ENCODE measurements around the gene LINC01488.

Gene LINC01488

DNA sequence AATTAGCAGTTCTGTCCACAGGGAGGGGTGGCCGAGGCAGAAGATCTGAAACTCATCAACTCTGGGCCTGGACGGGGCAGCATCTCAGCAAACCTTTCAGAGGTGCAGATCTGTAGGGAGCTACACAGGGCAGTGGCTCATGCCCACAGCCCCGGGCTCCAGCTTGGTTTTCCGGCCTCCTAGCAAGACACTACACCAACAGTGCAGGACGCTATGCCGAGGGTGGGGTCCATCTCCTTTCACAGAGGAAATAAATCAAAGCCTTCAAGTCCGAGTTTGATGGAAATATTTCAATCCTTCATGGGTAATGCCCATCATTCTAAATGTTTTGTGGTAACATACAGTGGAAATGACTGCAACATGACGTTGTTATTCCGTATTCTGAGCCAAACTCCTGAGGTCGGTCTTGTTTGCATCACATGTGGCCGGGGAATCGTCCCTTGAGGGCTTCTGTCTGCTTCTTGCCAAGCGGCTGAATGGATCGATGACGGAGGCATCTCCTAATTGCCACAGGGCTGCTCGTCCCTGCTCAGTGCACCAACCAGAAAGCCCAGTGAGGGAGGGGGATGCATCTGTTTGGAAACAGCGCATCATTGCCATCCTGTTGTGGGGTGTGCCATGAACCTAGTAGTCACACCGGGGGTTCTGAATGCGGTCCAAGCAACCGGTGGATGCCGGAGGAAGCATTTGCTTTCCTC lies 30.0 kb downstream of the LINC01488 start:
- no peak for DNase-seq

DNA sequence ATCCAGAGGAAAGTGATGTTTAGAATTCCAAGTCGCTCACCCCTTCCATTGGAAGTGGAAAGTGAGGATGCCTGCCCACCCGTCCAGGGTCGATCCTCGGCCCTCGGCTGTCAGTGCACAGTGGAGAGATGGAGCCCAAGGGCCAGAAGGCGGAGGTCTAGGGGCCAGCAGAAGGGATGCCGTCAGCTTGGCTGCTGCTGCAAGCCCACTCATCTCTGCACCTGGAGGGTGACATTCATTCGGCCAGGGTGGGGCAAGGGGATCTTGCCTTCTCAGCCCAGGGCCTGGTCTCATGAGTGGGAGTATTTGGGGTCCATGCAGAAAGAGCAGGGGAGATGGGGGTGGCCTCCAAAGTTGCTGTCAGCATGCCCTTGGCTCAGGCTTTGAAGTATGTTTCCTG lies 30.7 kb downstream of the LINC01488 start:
- DNase-seq: no peak

DNA sequence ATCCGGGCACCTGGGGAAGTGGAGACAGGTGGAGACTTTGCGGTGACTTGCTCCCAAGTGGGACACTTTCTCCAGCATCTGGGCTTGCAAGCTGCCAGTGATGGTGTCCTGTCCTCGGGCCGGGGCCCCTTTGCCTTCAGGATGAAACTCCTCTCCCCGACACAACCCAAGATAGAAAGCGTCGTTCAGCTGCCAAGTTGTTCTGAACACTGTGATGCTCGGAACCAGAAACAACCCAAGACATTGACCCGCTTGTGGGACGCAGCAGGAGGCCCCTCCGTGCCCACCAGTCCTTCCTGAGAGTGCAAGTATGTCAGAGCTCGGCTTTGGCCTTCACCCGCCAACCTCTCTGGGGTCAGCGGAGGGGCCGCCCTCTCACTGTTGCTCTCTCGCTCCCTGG lies 31.3 kb downstream of the LINC01488 start:
- DNase-seq: no peak

DNA sequence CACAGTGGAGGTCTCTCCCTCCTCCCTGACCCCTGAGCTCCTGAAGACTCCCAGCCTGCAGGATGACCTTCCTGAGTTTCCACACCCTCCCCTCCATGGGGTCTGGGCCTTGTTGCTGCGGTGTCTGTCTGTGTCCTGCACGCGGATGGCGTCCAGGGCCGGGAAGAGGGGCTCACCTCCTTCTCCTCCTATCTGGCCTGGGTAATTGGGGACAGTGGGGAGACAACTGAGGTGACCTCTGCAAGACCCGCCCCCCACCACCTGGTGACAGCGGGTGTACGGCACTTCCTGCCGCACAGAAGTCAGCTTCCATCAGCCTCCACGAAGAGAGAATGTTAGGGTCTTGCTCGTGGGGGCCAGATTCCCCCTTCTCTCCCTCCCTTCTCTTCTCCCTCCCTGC lies 31.7 kb downstream of the LINC01488 start:
- no peak for DNase-seq

DNA sequence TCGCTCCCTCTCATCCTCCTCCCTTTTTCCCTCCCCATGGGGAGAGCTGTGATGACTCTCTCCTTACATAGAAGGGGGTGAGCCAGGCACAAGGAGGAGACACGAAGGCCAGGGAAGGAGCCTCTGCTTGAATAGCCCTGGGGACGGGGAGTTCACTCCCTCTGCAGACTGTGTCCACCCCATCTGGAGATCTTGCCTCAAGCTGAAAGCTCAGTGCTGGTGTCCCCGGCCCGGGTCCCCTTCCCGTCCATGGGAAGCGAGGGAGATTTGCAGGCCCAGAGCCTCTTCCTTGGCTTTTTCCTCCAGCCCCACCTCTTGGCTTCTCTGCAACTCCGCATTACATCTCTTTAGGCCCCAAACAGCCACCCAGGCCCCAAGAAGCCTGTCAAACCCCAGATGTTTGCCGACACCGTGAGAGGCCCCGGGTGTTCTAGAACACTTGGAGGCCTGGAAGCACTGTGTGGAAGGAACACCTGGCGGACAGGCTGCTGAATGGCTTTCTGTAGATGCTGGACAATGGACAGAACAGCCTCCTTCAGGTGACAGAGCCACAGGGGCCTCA lies 32.3 kb downstream of the LINC01488 start:
- no peak for DNase-seq

DNA sequence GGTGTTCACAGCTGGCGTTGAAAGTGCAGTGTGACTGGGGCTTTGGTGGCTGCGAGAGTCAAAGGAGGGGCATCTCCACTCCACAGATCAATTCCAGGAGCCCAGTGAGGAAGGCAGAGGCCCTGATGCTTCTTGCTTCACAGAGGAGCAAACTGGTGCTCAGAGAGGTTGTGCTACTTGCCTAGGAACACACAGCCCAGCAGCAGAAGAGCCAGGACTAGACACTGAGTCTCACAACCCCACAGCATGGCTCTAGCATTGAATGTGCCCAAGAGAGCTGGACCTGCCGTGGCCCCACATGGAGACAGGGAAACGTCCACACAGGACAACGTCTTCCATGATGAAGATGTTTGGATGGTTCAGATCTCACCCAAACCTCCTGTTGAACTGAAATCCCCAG lies 33.3 kb downstream of the LINC01488 start:
- no peak for DNase-seq

DNA sequence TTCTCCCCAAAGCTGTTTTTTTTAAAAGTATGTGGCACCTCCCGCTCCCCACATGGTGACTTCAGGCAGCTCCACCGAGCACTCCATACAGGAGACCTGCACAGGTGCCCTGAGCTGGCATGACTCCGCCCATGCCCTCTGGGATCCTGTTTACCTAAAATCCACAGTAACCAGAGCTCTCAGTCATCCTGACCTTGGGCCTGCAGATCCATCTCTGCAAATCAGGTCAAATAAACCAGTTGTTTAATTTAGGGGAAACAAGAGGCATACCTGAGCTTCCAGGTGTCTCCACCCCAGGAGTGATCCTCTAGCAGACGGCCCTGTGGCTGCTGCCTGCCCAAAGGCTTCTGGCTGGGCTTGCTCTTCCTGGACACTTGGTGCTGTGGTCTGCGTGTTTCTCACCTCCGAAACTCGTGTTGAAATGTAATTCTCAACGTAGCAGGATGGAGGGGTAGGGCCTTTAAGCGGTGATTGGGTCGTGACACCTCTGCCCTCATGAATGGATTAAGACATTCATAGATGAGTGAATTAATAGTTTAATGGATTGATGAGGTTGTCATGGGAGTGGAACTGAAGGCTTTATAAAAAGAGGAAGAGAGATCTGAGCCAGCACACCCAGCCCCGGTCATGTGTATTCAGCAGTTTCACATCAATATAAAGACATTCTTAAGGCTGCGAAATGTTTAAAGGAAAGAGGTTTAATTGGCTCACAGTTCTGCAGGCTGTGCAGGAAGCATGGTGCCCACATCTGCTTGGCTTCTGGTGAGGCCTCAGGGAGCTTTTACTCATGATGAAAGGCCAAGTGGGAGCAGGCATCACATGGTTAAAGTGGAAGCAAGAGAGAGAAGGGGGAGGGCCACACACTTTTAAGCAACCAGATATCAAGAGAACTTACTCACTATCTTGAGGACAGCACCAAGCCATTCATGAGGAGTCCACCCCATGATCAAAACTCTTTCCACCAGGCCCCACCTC lies 34.1 kb downstream of the LINC01488 start:
- DNase-seq: no peak

DNA sequence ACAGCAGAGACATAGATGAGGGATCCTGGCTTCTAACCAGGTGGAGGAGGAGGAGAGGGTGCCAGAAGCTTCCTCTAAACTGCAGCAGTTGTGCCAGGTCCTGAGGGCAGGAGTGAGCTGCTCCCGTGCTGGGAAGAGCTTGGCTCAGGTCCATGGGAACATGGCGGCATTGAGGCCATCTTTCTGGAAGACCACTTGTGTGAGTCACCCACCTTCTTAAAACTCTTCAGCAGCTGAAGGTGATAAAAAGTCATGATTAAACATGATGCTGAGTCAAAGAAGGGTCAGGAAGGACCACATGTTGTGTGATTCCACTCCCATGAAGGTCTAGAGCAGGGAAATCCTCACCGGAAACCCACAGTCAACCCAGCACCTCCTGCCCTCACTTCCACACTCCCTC lies 35.1 kb downstream of the LINC01488 start:
- no peak for DNase-seq

DNA sequence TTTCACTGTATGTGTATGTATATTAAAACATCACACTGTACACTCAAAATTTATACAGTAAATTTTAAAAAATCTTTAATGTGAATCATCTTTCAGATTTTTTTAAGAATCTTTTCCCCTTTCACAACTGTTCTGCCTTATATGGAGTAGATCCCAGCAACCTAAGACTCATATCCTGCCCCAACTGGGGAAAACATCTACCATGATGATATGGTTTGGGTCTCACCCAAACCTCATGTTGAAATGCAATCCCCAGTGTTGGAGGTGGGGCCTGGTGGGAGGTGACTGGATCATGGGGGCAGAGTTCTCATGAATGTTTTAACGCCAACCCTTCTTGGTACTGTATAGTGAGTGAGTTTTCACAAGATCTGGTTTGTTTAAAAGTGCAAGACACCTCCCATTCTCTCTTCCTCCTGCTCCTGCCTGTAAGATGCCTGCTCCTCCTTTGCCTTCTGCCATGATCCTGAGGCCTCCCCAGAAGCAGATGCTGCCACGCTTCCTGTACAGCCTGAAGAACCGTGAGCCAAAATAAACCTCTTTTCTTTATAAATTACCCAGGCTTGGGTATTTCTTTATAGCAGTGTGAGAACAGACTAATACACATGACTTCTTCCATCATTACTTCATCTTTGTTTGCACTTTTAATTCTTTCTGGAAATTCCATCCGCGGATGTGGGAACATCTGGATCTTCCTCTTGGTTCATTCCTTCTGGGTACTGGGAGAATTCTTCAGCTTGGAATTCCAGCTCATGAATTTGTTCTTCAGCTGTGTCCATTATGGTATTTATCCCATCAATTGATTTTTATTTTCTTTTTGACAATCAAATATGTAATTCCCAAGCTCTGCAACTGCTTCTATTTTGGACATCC lies 36.9 kb downstream of the LINC01488 start:
- DNase-seq: no peak

DNA sequence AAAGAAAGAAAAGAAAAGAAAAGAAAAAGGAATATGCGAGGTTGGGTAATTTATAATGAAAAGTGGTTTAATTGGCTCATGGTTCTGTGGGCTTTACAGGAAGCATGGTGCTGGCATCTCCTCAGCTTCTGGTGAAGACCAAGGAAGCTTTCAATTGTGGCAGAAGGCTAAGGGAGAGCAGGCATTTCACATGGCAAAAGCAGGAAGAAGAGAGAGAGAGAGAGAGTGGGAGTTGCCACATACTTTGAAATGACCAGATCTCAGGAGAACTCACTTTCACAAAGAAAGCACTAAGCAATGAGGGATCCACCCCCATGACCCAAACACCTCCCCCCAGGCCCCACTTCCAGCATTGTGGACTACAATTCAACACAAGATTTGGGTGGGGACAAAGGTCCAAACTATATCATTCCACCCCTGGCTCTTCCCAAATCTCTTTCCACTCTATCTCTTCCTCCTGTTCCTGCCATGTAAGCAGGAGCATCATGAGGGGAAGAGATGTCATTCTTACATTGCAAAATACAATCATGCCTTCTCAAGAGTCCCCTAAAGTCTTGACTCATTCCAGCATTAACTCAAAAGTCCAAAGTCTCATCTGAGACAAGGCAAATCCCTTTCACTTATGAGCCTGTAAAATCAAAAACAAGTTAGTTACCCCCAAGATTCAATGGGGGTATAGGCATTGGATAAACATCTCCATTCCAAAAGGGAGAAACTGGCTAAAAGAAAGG lies 38.9 kb downstream of the LINC01488 start:
- no peak for DNase-seq

DNA sequence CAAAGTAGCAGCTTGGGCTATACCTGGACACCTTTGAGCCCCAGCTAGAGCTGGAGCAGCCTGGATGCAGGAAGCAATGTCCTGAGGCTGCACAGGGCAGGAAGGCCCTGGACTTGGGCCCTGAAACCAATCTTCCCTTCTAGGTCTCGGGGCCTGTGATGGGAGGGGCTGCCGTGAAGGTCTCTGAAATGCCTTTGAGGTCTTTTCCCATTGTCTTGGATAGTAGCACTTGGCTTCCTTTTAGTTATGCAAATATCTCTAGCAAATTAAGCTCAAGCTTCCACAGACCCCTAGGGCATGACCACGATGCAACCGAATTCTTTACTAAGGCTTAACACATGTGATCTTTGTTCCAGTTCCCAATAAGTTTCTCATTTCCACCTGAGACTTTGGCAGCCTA lies 40.0 kb downstream of the LINC01488 start:
- peak; percentile 40 to 48 for DNase-seq

DNA sequence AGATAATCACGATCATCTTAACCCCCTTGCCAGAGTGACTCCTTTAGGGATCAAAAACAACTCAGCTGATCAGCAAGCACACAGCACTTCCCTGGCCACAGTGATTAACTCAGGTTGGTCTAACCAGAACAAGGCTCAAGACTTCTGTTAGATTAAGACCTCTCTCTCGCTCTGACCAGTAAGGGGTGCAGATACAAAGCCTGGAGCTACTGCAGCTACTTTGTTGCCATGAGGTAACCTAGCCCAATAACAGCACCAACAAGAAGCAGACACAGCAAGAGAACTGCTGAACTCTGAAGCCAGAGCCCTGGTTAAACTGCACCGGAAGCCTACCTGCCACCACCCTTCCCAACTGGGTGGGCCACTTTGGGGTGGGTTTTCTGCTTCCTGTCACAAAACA lies 42.0 kb downstream of the LINC01488 start:
- DNase-seq: no peak

DNA sequence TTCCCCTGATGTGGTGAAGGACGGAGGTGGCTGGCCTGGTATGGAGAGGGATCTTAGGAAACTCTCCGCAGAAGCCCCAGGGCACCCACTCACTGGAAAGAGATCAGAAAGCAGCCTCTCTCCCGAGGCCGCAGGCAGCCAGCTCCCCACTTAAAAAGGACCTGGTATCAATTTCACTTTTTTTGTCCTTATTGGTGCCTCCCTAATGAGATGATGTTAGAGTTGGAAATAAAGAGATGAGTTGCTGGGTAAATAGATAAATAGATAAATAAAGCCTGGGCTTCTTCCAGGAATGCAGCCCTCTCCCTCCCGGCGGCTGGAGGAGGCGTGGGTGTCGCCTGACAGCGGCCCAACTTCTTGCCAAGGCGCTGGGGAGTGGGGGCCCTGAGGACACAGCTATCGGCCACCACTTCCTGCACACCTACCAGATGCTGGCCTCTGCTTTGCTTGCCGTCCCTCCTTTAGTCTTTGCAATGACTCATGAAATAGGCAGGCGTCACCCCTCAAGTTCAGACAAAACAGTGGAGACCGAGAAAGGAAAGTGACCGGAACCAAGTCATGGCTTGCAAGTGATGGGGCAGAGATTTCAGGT lies 42.9 kb downstream of the LINC01488 start:
- no peak for DNase-seq

DNA sequence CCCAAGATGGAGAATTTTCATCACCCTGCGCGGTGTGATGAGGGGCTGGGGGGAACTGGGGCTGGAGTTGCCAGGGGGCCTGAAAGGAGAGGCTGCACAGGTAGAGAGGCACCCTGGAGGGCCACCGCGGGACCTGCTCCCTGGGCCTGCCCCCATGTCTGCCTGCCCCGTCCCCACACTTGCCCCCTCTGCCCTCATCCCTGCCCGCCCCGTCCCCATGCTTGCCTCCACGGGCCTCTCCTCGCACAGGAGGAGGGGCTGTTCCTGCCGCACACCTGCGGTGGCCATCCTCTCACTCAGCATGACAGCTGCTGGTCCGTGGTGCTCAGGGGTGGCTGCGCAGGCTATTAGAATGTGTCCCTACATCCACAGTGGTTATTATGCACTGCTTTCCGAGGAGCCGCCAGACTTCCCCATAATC lies 43.5 kb downstream of the LINC01488 start:
- no peak for DNase-seq

DNA sequence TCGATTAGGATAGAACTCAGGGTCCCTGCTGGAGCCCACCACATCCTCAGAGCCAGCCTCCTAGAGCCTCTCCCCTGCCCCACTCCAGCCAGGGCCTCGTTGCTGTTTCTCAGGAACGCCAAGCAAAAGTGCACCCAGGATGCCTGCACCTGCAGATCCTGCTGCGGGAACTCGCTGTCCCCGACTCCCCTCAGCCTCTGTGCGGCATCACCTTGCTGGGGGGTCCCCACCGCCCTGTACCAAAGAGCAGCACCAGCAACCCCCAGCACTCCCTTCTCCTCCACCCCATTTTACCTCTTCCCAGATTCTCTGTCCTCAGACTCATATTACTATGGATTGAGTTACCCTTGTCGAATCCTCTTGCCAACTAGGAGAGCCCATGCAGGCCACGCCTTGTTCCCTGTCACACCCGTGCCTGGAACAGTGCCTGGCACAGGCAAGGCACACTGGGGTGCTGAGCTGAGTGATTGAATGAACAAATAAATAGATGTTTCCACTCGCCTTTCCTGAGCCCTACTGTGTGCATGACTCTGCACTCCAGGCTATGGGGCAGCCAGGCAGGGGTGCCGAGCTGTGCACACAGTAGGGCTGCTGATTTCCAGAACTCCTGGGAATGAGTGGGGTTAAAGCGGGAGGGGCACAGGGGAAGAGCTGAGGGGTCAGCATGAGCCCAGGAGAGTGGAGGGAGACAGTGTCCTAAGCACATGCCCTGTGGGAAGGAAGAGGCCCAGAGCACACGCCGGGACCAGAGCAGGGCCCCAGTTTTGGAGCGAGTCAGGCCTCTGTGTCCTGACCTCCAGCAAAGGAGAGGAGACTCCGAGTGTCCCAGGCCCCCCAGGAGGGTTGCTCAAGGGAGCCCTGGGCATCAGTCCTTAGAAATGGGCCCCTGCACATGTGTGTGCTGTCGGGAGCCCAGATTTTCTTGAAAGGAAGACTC lies 44.3 kb downstream of the LINC01488 start:
- no peak for DNase-seq

DNA sequence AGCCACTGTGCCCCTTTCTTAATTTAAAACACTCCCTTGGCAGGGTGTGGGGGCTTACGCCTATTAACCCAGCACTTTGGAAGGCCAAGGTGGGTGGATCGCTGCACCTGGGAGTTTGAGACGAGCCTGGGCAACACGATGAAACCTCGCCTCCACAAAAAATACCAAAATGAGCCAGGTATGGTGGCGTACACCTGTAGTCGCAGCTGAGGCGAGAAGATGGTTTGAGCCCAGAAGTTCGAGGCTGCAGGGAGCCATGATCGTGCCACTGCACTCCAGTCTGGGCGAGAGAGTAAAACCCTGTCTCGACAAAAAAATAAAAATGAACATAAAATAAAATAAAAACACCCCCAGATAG lies 45.0 kb downstream of the LINC01488 start:
- no peak for DNase-seq

DNA sequence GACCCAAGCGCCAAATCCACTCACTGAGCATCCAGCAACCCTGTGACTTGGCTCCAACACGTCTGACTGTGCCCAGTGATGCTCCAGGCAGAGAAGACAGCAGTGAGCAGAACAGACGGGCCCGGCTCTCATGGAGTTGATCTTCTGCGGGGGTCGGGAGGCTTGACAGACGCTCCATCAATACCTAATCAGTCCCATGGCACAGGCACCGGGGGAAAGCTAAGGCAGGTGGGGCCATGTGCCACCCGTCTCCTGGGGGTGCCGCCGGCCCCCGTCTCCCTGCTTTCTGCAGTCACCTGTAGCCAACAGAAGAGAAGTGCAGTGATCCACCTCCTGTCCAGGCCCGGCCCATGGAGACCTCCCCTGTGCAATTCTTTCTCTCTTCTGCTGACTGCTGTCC lies 47.5 kb downstream of the LINC01488 start:
- no peak for DNase-seq

DNA sequence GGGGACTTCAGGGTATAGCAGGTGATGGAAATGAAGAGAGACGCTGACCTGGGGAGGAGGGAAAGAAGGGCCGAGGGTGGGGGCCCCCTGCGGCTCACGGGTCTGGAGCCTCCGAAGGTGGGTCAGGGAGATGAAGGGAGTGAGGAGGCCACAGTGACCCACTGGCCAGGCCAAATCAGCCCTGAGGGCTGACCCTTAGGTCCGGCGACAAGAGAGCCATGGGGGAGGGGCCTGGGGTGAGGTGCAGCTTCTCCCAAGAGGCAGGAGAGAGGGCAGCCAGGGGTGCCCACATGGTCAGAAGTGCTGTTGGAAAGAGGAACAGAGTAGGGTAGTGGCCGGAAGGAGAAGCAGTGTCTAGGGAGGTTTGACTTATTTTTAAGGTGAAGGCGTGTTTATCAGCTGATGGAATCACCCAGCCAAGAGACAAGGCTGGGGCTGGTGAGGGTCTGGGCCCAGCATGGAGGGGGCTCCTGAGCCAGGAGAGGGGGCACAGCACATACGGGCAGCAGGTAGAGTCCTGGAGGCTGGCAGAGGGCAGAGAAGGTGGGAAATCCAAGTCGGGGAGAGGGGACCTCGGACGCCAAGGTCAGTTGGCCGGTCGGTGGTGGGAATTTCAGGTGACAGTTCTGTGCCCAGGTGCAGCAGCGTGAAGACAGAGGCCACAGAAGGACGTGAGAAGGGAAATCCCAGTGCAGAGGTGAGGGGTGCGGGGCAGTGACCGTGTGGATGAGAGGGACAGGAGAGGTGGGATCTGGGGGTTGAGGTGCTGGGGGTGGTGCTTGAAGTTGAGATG lies 49.0 kb downstream of the LINC01488 start:
- no peak for DNase-seq

DNA sequence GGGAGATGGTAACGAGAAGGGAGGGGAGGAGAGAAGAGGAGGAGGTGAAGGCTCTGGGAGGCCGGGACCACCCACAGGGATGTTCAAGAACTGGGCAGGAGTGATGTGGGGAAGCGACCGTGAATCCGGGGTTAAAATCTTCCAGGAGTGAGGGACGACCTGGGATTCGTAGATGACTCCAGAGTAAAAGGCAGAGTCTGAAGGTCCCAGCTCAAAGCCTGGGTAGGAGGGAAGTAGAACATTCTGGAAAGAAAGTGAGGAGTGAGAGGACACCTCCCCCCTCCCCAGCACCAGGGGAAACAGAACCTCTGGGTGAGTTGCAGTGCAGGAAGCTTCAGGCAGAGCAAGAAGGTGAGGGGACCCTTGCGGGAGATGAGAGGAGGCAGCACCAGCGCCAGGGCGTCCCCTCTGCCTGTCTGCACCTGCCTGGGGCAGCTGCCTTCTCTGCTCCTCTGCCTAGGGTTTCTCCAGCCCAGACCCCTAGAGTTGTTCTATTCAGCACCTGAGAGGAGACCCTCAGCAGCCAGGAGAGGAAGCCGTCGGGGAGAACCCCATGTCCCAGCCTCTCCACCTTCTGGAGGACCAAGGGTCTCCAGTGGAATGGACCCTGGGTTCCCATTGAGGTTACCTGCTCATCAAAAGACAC lies 49.7 kb downstream of the LINC01488 start:
- DNase-seq: no peak
